H1 (cell line): Measurements from ENCODE around the gene MAN2A1. TPM values are rescaled to one million over a fixed set of nuclear protein-coding genes. Genes with fewer than 3 reads are reported as not detected.
A peak's percentile ranks its signal among the peaks of the same experiment; 100 is the strongest.

Source experiments
- CTCF ChIA-PET: fragments of 300-600 bp; sonication (Branson Sonifier 250); formaldehyde crosslinking; loops from one replicate; lab custom pipeline; 2021; ENCODE audit not compliant: partially characterized antibody; lab: Charles Lee
- POLR2A ChIA-PET: fragments of 300-600 bp; sonication (Branson Sonifier 250); formaldehyde crosslinking; loops from one replicate; lab custom pipeline; 2021; ENCODE audit warnings: inconsistent platforms; ENCODE audit not compliant: partially characterized antibody; lab: Charles Lee
- DNase-seq, 2 experiments: peaks; one replicate each; pipeline versions ENCODE4 v3.0.0 to v3.0.0-alpha.2; 2010 to 2022; ENCODE audit warnings: low spot score in 2 of 2, low read depth in 1 of 2, mixed read lengths in 1 of 2
- FAIRE-seq: peaks from 2 replicates; lab custom pipeline; 2011; peaks lifted over from hg19 to GRCh38; lab: Jason Lieb, UNC
- H2AFZ ChIP-seq: 2 replicates; pipeline ENCODE4 v1.8.1; 2012; ENCODE audit warnings: low read length, inconsistent platforms
- H2AK5ac ChIP-seq: 2 replicates; pipeline ENCODE4 v1.6.1; 2013; ENCODE audit warnings: low read depth, low read length
- H2BK120ac ChIP-seq: replicated peaks from 2 replicates; pipeline ENCODE3; 2013; ENCODE audit warnings: low read depth, low read length, inconsistent platforms
- H2BK12ac ChIP-seq: 2 replicates; pipeline ENCODE4 v1.6.1; 2013; ENCODE audit warnings: low read depth, low read length
- H2BK15ac ChIP-seq: 2 replicates; pipeline ENCODE4 v1.6.1; 2013; ENCODE audit warnings: low read length
- H2BK20ac ChIP-seq: 2 replicates; pipeline ENCODE4 v1.6.1; 2013; ENCODE audit warnings: low read length
- H2BK5ac ChIP-seq: 2 replicates; pipeline ENCODE4 v1.6.1; 2013; ENCODE audit warnings: low read depth, low read length
- H3K14ac ChIP-seq: 2 replicates; pipeline ENCODE4 v1.6.1; 2013; ENCODE audit warnings: inconsistent platforms; ENCODE audit not compliant: insufficient read length
- H3K18ac ChIP-seq: 2 replicates; pipeline ENCODE4 v1.6.1; 2013; ENCODE audit warnings: low read length; ENCODE audit errors: extremely low read depth
- H3K23ac ChIP-seq: 2 replicates; pipeline ENCODE4 v1.6.1; 2013; ENCODE audit warnings: inconsistent platforms; ENCODE audit not compliant: insufficient read length
- H3K23me2 ChIP-seq: 2 replicates; pipeline ENCODE4 v1.6.1; 2013; ENCODE audit warnings: low read depth, low read length
- H3K27ac ChIP-seq: 2 replicates; pipeline ENCODE4 v1.6.1; 2011; ENCODE audit warnings: low read depth, low read length, inconsistent platforms
- H3K27me3 ChIP-seq, 4 experiments: replicated peaks in 1 of 4; 1 replicate in 1 of 4; 2 replicates in 3 of 4; pipeline versions ENCODE4 v1.6.1 to v1.8.1; 2011 to 2013; ENCODE audit warnings: low read length in 3 of 4, mild to moderate bottlenecking in 3 of 4, inconsistent platforms in 2 of 4, mixed read lengths in 2 of 4, moderate library complexity in 1 of 4; ENCODE audit not compliant: control insufficient read depth in 3 of 4, insufficient read depth in 3 of 4; ENCODE audit errors: extremely low read depth in 1 of 4
- H3K36me3 ChIP-seq, 4 experiments: 2 replicates each; pipeline versions ENCODE4 v1.6.1 to v1.8.1; 2011 to 2013; ENCODE audit warnings: mild to moderate bottlenecking in 4 of 4, low read length in 3 of 4, moderate library complexity in 2 of 4, control low read depth in 1 of 4, inconsistent platforms in 1 of 4; ENCODE audit not compliant: insufficient read depth in 4 of 4, control insufficient read depth in 2 of 4
- H3K4ac ChIP-seq: replicated peaks from 2 replicates; pipeline ENCODE3; 2013; ENCODE audit warnings: low read length, low read depth, mixed read lengths, inconsistent platforms; ENCODE audit not compliant: insufficient read length
- H3K4me1 ChIP-seq, 4 experiments: replicated peaks in 1 of 4; 1 replicate in 1 of 4; 2 replicates in 3 of 4; pipeline versions ENCODE4 v1.6.1 to v1.8.1; 2011 to 2013; ENCODE audit warnings: low read length in 3 of 4, inconsistent platforms in 2 of 4, mixed read lengths in 1 of 4; ENCODE audit not compliant: insufficient read depth in 4 of 4, control insufficient read depth in 3 of 4
- H3K4me2 ChIP-seq, 2 experiments: 2 replicates each; pipeline versions ENCODE4 v1.6.1 to v1.8.1; 2011 to 2013; ENCODE audit warnings: low read depth in 2 of 2, low read length in 2 of 2, control low read depth in 1 of 2, inconsistent platforms in 1 of 2, mild to moderate bottlenecking in 1 of 2; ENCODE audit not compliant: insufficient read depth in 1 of 2
- H3K4me3 ChIP-seq, 4 experiments: fragments of 200-600, 300-600 bp in 1 of 4; sonication (generic), shearing (Covaris generic), sonication (Bioruptor Twin) in 1 of 4; 2 replicates each; pipeline versions ENCODE4 v1.5.1 to v1.8.1; 2011 to 2016; ENCODE audit warnings: low read length in 4 of 4, low read depth in 3 of 4, control low read depth in 2 of 4, inconsistent platforms in 2 of 4, mild to moderate bottlenecking in 2 of 4, mixed read lengths in 1 of 4, moderate library complexity in 1 of 4; ENCODE audit not compliant: insufficient read depth in 2 of 4; ENCODE audit errors: extremely low read depth in 1 of 4
- H3K56ac ChIP-seq: replicated peaks from 2 replicates; pipeline ENCODE3; 2013; ENCODE audit warnings: low read depth, mild to moderate bottlenecking, mixed read lengths, low read length, inconsistent platforms; ENCODE audit not compliant: insufficient read length
- H3K79me1 ChIP-seq: 2 replicates; pipeline ENCODE4 v1.6.1; 2013; ENCODE audit warnings: low read depth, low read length, control low read depth
- H3K79me2 ChIP-seq, 2 experiments: 2 replicates each; pipeline versions ENCODE4 v1.6.1 to v1.8.1; 2012 to 2013; ENCODE audit warnings: low read length in 2 of 2, mild to moderate bottlenecking in 2 of 2, inconsistent platforms in 1 of 2; ENCODE audit not compliant: insufficient read depth in 2 of 2, control insufficient read depth in 1 of 2
- H3K9ac ChIP-seq, 4 experiments: replicated peaks in 1 of 4; 1 replicate in 1 of 4; 2 replicates in 3 of 4; pipeline versions ENCODE4 v1.6.1 to v1.8.1; 2011 to 2013; ENCODE audit warnings: low read depth in 3 of 4, low read length in 3 of 4, control low read depth in 2 of 4, mild to moderate bottlenecking in 2 of 4, moderate library complexity in 2 of 4, inconsistent platforms in 1 of 4; ENCODE audit errors: extremely low read depth in 1 of 4
- H3K9me3 ChIP-seq, 2 experiments: 2 replicates each; pipeline versions ENCODE4 v1.6.1 to v1.8.1; 2012 to 2013; ENCODE audit warnings: mild to moderate bottlenecking in 2 of 2, moderate library complexity in 2 of 2, control low read depth in 1 of 2, inconsistent platforms in 1 of 2, low read depth in 1 of 2, low read length in 1 of 2, mixed read lengths in 1 of 2; ENCODE audit not compliant: insufficient read depth in 2 of 2
- H4K20me1 ChIP-seq, 2 experiments: replicated peaks in 1 of 2; 2 replicates each; pipeline versions ENCODE3 to v1.8.1; 2011 to 2013; ENCODE audit warnings: inconsistent platforms in 2 of 2, low read length in 2 of 2, mild to moderate bottlenecking in 1 of 2; ENCODE audit not compliant: insufficient read depth in 2 of 2, control insufficient read depth in 1 of 2
- H4K5ac ChIP-seq: 2 replicates; pipeline ENCODE4 v1.6.1; 2013; ENCODE audit warnings: low read length, low read depth, mixed read lengths, inconsistent platforms; ENCODE audit not compliant: insufficient read length
- H4K8ac ChIP-seq: 2 replicates; pipeline ENCODE4 v1.8.0; 2013; ENCODE audit warnings: mild to moderate bottlenecking, moderate library complexity, low read length, inconsistent platforms; ENCODE audit not compliant: insufficient read depth; ENCODE audit errors: extremely low read depth
- H4K91ac ChIP-seq: replicated peaks from 2 replicates; pipeline ENCODE3; 2013; ENCODE audit warnings: low read length, mixed read lengths, inconsistent platforms; ENCODE audit not compliant: insufficient read length
- MAFK ChIP-seq: IDR thresholded peaks from 2 replicates; pipeline ENCODE4 v1.6.1; 2012; ENCODE audit warnings: low read depth, mild to moderate bottlenecking, improper control_type of control experiment, low read length
- RFX5 ChIP-seq: IDR thresholded peaks from 2 replicates; pipeline ENCODE4 v1.6.1; 2011; ENCODE audit warnings: low read depth, low read length, improper control_type of control experiment, borderline replicate concordance
- WGBS, 2 experiments: shearing (Covaris generic) in 1 of 2; methylation state at CpG; one replicate each; pipeline versions ENCODE4 v1.1.6 to v1.1.7; 2013 to 2015; ENCODE audit warnings: low lambda C conversion rate in 2 of 2, mixed read lengths in 2 of 2, inconsistent platforms in 1 of 2, low coverage in 1 of 2, missing lambda C conversion rate in 1 of 2; ENCODE audit not compliant: insufficient replicate concordance in 2 of 2, insufficient coverage in 1 of 2, insufficient read length in 1 of 2; ENCODE audit errors: extremely low coverage in 1 of 2, missing lambda C conversion rate in 1 of 2; 5-methylcytosine and 5-hydroxymethylcytosine counted together
- polyA plus RNA-seq, 7 experiments: library from polyadenylated mRNA; depleted of rRNA in 3 of 7; stranded (reverse) in 5 of 7; unstranded in 2 of 7; fragments of >200 nt in 5 of 7; fragments of 200-250 nt in 2 of 7; gene quantifications; 1 replicate in 5 of 7; 2 replicates in 1 of 7; 4 replicates in 1 of 7; pipeline versions ENCODE4 v1.2.1 to v1.2.3, GENCODE V29; 2011 to 2013; ENCODE audit warnings: missing spikeins in 2 of 7, mixed read lengths in 2 of 7
- total RNA-seq: library from RNA; stranded (reverse); fragmentation: NEBNext Ultra II Directional; extraction: Animal tissue kit (Norgen Biotek cat#: 25700); gene quantifications from 2 replicates; pipeline ENCODE4 v1.2.1, GENCODE V29; 2021

MAN2A1 gene
- total and polyA plus RNA-seq, 2 of the 8 experiments (the other 6 are each of a cell fraction or from before 2014, with no cell fraction given) = 29.1 to 102 TPM

DNA sequence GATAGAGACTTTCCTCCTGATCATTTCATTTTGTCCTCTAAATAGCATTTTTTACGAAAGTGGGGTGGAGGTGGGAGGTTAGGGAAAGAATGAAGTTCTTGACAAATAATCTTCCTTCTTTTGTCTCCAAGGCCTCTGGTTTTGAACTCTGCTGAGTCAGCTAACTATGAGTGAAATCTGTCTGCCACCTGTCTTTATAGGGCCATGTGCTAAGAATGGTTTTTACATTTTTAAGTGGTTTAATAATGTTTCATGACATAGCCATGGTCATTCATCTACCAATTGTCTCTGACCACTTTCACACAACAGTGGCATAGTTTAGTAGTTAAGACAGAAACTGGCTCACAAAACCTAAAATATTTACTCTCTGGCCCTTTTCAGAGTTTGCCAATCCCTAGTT lies 7.6 kb downstream of the MAN2A1 start:
- H3K4ac ChIP-seq = no peak overlapping the region
- no peak overlapping the region for H3K23ac ChIP-seq
- H3K18ac ChIP-seq = no peak overlapping the region
- H3K23me2 ChIP-seq = no peaks in the 10 kb centered on the region
- peaks cover 4 to 21% (median 16%) of the 10 kb centered on the region in 4 experiments; a peak in 6 of 7 replicates for H3K4me1 ChIP-seq
- no peak overlapping the region for H4K91ac ChIP-seq
- 93% methylated on average over 1 of the region's 1 CpG; no CpG with 5 or more reads in 1 of the 2 experiments for WGBS, 2 experiments
- no peak for TF ChIP-seq RFX5
- peak; percentile 90 for TF ChIP-seq MAFK
- H2BK15ac ChIP-seq = no peak overlapping the region
- DNase-seq (no peak), FAIRE-seq (no peak)
- H3K56ac ChIP-seq = no peak overlapping the region
- no peak overlapping the region for H2AFZ ChIP-seq
- no peak overlapping the region for H2BK120ac ChIP-seq
- H3K9ac ChIP-seq = no peak overlapping the region
- H4K20me1 ChIP-seq = peaks cover 24 to 25% of the 10 kb centered on the region in 2 experiments
- POLR2A ChIA-PET = interaction anchor here (2.7 kb wide), 1 partner anchor 8 kb away, joined by 12 read pairs; no protein-coding TSS in a partner anchor
- H3K79me1 ChIP-seq = no peaks in the 10 kb centered on the region; the same call in 1 of the 2 replicates
- no peak overlapping the region for H2BK5ac ChIP-seq
- no peak overlapping the region for H3K4me3 ChIP-seq
- no peak overlapping the region for H2AK5ac ChIP-seq
- H3K36me3 ChIP-seq = no peaks in the 10 kb centered on the region; a peak in 1 of 8 replicates
- H4K5ac ChIP-seq = no peak overlapping the region
- no peak overlapping the region for H2BK20ac ChIP-seq
- H3K14ac ChIP-seq = no peak overlapping the region
- no peak overlapping the region for H3K27ac ChIP-seq
- CTCF ChIA-PET = interaction anchor here (1.5 kb wide), 1 partner anchor 152 kb away, joined by 3 read pairs; no protein-coding TSS in a partner anchor
- H3K27me3 ChIP-seq = no peaks in the 10 kb centered on the region
- H3K9me3 ChIP-seq = no peaks in the 10 kb centered on the region
- H3K79me2 ChIP-seq = peaks cover 25 to 99% of the 10 kb centered on the region in 2 experiments
- H4K8ac ChIP-seq = no peak overlapping the region
- H2BK12ac ChIP-seq = no peak overlapping the region
- no peak overlapping the region for H3K4me2 ChIP-seq
